HG02759 (cell line): ENCODE results near the gene ALDH3A1.

Source experiments
- ATAC-seq: cut with Tn5 transposase; IDR thresholded peaks from one replicate; pipeline ENCODE4 v1.9.1; 2021; ENCODE audit warnings: mild to moderate bottlenecking, moderate library complexity; ENCODE audit not compliant: unreplicated experiment

ALDH3A1 gene

DNA sequence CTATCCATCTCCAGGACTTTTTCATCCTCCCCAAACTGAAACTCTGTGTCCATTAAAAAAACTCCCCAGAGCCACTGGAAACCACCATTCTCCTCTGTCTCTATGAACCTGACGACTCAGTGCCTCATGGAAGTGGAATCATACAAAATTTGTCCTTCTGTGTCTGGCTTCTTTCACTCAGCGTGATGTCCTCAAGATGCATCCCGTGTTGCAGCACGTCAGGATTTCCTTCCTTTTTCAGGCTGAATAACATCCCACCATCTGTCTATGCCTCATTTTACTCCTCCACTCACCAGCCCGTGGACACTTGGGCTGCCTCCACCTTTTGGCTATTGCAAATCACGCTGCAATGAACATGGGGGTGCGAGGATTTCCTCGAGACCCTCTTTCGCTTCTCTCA is 12.6 kb upstream of the ALDH3A1 start:
- ATAC-seq = no peak

DNA sequence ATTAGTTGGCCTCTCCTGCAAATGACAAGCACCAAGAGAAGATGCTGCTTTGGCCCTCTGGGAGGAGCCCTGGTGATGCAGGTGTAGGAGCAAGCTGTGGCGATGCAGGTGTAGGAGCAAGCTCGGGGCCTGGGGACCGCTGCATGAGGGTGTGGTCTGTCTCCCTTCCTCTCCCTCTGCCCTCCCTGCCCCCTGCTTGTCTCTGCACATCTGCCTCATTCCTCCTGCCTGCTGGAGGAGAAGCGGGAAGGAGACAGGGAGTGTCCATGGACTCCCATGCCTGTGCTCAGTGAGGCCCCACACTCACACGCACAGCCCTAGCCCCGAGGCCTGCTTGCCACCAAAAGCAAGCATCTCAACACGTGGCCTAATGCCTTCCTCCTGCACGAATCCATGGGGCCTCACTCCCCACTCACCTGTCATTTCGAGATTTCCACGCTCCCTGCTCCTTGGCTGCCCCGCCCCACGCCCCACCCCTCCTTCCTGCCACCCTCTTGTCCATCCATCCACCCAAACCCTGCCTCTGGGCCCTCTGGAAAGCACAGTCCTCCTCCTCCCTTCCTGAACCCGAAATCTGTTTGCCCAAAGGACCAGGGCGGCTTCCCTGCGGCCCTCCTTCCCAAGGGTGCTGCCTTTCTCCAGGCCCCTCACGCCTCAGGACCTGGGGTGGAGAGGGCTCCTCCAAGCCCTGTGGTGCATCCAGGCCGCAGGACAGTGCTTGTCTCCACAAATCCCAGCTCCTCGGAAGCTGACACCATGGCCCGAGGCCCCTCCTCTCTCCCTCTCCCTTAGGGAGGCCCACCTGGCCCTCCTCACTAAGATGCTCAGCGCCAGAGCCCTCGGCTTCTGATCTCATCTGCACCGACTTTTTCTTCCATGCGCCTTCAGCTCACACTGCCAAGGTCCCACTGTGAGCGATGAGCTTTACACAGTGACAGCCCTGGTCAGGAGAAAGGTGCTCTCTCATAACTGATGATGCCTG is 11.8 kb upstream of the ALDH3A1 start:
- ATAC-seq = no peak

DNA sequence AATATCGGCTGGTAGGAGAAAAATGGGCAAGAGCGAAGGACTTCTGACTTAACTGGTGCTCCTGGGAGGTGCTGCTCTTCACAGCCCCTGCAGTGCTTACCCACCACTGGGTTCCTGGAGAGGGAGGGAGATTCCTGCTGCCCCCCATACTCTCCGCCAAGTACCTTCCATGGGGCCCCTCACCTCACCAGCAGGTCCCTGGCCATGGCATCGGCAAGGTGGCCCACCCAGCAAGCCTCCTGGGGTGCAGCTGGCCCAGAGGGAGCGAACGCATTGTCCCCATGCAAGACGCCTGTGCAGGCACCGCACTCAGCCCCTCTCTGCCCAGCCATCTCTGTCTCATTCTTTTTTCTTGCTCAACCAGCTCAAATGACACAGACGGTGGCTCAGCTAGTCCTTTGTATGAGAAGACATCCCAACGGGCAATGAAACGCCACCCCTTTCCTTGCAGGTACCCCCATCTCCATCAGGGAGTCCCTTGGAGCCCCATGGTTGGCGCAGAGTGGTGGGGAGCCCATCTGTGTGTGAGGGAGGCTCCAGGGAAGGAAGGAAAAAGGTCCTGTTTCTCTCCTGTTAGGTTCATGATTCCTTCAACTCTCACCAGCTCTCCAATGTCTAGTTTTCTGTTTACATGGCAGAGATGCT is 9.6 kb upstream of the ALDH3A1 start:
- no peak for ATAC-seq

DNA sequence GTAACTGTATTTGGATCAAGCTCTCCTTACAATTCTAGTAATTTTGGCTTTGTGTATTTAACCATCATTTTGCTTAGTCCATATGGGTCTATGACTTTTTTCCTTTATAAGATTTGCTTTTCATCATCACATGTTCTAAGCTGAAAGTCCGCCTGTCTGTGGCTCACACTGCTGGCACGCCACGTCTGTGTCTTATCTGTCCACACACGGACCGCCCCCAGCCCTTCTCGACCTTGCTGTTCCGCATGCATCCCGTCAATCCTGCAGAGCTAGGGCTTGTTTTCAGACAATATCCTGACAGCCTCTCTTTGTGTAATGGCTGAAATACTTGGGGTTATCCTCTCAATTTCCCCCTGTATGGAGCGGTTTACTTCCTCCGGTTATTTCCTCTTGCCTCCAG is 8.4 kb upstream of the ALDH3A1 start:
- ATAC-seq = no peak

GRCh38 chr17:19755821-19756510 is 7.9 kb upstream of the ALDH3A1 start:
- no peak for ATAC-seq

DNA sequence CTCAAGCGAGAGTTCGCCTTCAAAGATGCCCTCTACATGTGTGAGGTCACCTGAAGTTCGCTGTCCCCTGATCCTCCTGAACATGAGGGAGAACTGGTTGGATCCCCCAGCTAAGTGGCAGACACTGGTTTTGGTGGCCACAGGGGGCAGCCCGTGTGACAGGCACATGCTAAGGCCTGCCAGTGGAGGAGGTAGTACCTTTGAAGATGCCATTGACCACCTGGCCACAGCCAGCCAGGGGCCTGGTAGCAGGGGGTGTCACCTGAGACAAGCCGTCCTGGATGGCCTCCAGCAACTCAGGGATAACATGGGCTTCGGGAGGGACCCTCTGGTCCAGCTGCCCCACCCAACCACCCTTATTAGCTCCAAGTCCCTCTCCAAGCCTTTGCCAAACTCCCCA is 7.3 kb upstream of the ALDH3A1 start:
- no peak for ATAC-seq

GRCh38 chr17:19753661-19754463 is 5.8 kb upstream of the ALDH3A1 start:
- no peak for ATAC-seq

DNA sequence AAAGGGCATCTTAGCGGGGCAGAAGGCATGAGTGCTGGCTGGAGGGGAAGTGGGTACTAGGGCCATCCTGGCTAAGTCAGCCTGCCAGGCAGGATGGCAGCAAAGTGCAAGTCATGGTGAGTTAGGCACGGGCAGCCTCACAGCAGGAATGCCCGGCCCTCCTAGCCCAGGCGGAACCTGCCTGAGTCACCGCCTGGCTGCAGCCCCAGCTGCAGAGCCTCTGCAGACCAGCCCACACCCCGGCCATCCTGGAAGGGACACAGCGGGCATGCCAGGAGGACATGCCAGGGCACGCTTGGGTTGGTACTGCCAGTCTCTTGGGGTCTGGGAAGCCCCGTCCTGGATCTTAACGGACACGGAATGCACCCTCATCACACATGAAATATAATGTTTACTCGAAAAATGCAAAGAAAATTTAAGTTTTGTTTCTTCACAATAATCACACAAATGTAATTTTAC is 5.0 kb upstream of the ALDH3A1 start:
- ATAC-seq = no peak

- no peak for ATAC-seq
These were observed 4.3 kb upstream of the ALDH3A1 start for GRCh38 chr17:19752216-19753050.

GRCh38 chr17:19750835-19751234 is 2.7 kb upstream of the ALDH3A1 start:
- ATAC-seq = no peak

DNA sequence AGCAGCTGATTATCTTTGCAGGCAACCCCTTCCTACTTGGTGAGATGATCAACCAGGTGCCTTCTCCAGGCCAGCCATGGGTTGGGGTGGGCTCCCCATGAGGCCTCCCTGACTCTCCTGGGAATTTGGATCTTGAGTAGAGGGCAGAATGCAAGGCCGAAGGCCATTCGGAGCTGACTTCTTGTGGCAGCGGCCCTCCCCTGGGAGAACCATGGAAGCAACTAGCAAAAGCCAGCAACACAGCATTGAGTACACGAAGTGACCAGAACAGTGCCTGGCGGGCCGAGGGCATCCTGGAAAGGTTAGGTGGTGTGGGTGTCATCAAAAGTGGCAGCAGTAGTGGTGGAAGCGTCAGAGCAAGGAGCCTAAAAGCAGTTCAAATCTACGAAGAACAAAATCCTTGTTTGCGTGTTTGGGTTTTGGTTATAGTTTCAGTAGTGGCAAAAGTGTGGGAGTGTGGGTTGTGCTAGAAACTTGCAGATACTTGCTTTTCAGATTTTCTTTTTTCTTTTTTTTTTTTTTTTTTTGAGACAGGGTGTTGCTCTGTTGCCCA is 2.0 kb upstream of the ALDH3A1 start:
- ATAC-seq = no peak

- ATAC-seq = no peak
These were observed 702 bp upstream of the ALDH3A1 start for GRCh38 chr17:19748807-19749193.

- no peak for ATAC-seq
These were observed 859 bp downstream of the ALDH3A1 start for GRCh38 chr17:19747159-19747719.

GRCh38 chr17:19746517-19746916 is 1.6 kb downstream of the ALDH3A1 start:
- no peak for ATAC-seq

- ATAC-seq = no peak
These were observed 3.0 kb downstream of the ALDH3A1 start for GRCh38 chr17:19744922-19745757.

DNA sequence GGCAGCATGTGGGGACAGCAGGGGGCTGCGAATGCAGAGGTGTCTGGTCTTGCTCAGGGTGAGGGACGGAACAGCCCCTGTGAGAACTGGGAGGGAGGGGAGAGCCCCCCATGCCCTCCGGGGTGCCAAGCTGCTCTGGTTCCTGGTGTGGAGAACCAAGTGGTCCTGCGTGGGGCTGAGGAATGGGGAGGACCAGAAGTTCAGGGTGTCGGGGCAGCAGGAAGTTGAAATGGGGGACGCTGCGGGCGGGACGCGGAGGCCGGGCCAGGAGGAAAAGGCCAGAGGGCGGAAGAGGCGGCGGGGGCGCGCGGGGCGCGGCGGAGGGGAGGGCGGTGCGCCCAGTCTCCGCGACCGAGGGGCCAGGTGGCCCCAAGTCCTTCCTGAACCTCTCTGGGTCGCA is 3.6 kb downstream of the ALDH3A1 start:
- ATAC-seq = no peak

- ATAC-seq = no peak
These were observed 4.7 kb downstream of the ALDH3A1 start for GRCh38 chr17:19743101-19744100.
